ENCODE measurements around the gene PLXDC2. TPM values are rescaled to one million over a fixed set of nuclear protein-coding genes. Genes with fewer than 3 reads are reported as not detected.

Gene PLXDC2
- polyA plus RNA-seq, 1 of the 3 experiments (the other 2 are of a cell fraction): 2.5 TPM

- TF ChIP-seq, protein P1, sequence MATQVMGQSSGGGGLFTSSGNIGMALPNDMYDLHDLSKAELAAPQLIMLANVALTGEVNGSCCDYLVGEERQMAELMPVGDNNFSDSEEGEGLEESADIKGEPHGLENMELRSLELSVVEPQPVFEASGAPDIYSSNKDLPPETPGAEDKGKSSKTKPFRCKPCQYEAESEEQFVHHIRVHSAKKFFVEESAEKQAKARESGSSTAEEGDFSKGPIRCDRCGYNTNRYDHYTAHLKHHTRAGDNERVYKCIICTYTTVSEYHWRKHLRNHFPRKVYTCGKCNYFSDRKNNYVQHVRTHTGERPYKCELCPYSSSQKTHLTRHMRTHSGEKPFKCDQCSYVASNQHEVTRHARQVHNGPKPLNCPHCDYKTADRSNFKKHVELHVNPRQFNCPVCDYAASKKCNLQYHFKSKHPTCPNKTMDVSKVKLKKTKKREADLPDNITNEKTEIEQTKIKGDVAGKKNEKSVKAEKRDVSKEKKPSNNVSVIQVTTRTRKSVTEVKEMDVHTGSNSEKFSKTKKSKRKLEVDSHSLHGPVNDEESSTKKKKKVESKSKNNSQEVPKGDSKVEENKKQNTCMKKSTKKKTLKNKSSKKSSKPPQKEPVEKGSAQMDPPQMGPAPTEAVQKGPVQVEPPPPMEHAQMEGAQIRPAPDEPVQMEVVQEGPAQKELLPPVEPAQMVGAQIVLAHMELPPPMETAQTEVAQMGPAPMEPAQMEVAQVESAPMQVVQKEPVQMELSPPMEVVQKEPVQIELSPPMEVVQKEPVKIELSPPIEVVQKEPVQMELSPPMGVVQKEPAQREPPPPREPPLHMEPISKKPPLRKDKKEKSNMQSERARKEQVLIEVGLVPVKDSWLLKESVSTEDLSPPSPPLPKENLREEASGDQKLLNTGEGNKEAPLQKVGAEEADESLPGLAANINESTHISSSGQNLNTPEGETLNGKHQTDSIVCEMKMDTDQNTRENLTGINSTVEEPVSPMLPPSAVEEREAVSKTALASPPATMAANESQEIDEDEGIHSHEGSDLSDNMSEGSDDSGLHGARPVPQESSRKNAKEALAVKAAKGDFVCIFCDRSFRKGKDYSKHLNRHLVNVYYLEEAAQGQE (IDR thresholded peaks at IDR 0.05; ENCODE audit: low read depth, low read length): no peak
- TF ChIP-seq FOXJ3 (CRISPR knock-in tag; IDR thresholded peaks at IDR 0.05): no peak
- TF ChIP-seq SIN3A (IDR thresholded peaks at IDR 0.05; ENCODE audit: borderline replicate concordance, low read depth, low read length): no peak
- no peak for TF ChIP-seq RAD21 (IDR thresholded peaks at IDR 0.05; ENCODE audit: low read length)
- no peak for TF ChIP-seq MXI1 (IDR thresholded peaks at IDR 0.05; ENCODE audit: low read depth, low read length)
- no peak for TF ChIP-seq RFX5 (IDR thresholded peaks at IDR 0.05; ENCODE audit: low read length)
These were observed 120.1 kb downstream of the PLXDC2 start (continued) for GRCh38 chr10:19936289-19936688.

GRCh38 chr10:19937989-19938388 lies 121.8 kb downstream of the PLXDC2 start:
- WGBS (ENCODE audit: low lambda C conversion rate): 79% methylated on average over 1 of the region's 1 CpG
- Histone ChIP-seq H3K36me3 (replicated peaks in 1 of 2; ENCODE audit: control insufficient read depth in 1 of 2, insufficient read depth in 2 of 2, low read length in 1 of 2) (no peaks in the 10 kb centered on the region), H4K20me1 (ENCODE audit: insufficient read depth) (no peaks in the 10 kb centered on the region), H3K9ac (no peak overlapping the region), H3F3A (replicated peaks; ENCODE audit: insufficient read depth) (no peaks in the 10 kb centered on the region), H3K27me3 (ENCODE audit: insufficient read depth) (no peaks in the 10 kb centered on the region), H3K9me3 (no peaks in the 10 kb centered on the region), H3K9me2 (no peaks in the 10 kb centered on the region), H3K4me1 (ENCODE audit: control insufficient read depth in 1 of 2, insufficient read depth in 2 of 2, low read depth in 1 of 2, low read length in 1 of 2) (peaks cover 0 to 4% of the 10 kb centered on the region in 2 experiments; a peak in 2 of 4 replicates), H3K4me2 (no peak overlapping the region), H3K79me2 (ENCODE audit: insufficient read depth) (no peaks in the 10 kb centered on the region), H2AFZ (ENCODE audit: low read depth) (no peak overlapping the region), H3K4me3 (ENCODE audit: low read depth in 2 of 2, low read length in 1 of 2) (no peak overlapping the region), H3K27ac (ENCODE audit: low read depth in 2 of 2, low read length in 1 of 2) (no peak overlapping the region)
- ChIA-PET CTCF (no interaction called here), POLR2A (no interaction called here)
- no peak for DNase-seq
- TF ChIP-seq, protein P2, sequence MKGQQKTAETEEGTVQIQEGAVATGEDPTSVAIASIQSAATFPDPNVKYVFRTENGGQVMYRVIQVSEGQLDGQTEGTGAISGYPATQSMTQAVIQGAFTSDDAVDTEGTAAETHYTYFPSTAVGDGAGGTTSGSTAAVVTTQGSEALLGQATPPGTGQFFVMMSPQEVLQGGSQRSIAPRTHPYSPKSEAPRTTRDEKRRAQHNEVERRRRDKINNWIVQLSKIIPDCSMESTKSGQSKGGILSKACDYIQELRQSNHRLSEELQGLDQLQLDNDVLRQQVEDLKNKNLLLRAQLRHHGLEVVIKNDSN (IDR thresholded peaks at IDR 0.05; ENCODE audit: borderline replicate concordance, low read depth): no peak
- no peak for TF ChIP-seq JUND (IDR thresholded peaks at IDR 0.05)
- no peak for TF ChIP-seq EP300 (IDR thresholded peaks at IDR 0.05; ENCODE audit: borderline replicate concordance in 1 of 2, low read depth in 1 of 2, low read length in 1 of 2)
- no peak for TF ChIP-seq NFIC (IDR thresholded peaks at IDR 0.05; ENCODE audit: borderline replicate concordance)
- TF ChIP-seq, protein P3, sequence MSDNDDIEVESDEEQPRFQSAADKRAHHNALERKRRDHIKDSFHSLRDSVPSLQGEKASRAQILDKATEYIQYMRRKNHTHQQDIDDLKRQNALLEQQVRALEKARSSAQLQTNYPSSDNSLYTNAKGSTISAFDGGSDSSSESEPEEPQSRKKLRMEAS (IDR thresholded peaks at IDR 0.05; ENCODE audit: low read depth): no peak
- TF ChIP-seq SMC3 (IDR thresholded peaks at IDR 0.05; ENCODE audit: low read depth, low read length): no peak
- TF ChIP-seq, protein P4, sequence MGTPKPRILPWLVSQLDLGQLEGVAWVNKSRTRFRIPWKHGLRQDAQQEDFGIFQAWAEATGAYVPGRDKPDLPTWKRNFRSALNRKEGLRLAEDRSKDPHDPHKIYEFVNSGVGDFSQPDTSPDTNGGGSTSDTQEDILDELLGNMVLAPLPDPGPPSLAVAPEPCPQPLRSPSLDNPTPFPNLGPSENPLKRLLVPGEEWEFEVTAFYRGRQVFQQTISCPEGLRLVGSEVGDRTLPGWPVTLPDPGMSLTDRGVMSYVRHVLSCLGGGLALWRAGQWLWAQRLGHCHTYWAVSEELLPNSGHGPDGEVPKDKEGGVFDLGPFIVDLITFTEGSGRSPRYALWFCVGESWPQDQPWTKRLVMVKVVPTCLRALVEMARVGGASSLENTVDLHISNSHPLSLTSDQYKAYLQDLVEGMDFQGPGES (IDR thresholded peaks at IDR 0.05; ENCODE audit: low read depth, low read length): no peak

Measured in SK-N-SH (cell line).